Globus pallidus (tissue), 1 donor: ENCODE data around the gene HOXA10.

Experiments
- DNase-seq: peaks from one replicate; pipeline ENCODE4 v3.0.0-alpha.2; 2015; ENCODE audit warnings: low spot score

The HOXA10 gene

DNA sequence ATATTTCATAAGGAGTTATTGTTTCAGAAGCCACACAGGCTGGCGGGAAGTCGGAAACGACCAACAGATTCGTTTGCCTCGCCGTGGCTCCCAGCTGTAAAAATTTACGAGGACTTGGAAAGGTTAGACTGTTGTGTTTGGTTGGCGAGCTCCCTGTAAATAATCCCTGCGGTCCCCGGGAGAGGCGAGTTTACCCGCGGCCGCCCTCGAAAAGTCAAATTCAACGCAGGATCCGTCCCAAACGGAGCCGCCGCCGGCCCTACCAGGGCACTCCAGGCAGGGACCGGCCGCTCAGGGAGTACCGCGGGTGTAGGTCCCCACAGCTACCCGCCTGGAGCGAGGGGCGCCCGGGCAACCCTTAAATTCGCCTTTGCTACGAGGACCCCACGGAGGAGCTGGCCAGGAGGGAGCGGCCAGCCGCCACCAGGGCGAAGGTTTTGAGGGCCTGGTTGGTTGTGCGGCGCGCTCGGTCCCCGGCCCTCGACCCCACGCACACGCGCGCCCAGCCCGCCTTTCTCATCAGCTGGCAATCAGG is 8.1 kb downstream of the HOXA10 start:
- no peak for DNase-seq

GRCh38 chr7:27165089-27165995 is 8.8 kb downstream of the HOXA10 start, which contains the start of gene HOXA9:
Gene HOXA9, minus strand, starts transcription at chr7:27165537. Its CDS starts 80 bp downstream, at chr7:27165457.
- no peak for DNase-seq

- DNase-seq = no peak
These were observed 9.6 kb downstream of the HOXA10 start for GRCh38 chr7:27164367-27165088.

DNA sequence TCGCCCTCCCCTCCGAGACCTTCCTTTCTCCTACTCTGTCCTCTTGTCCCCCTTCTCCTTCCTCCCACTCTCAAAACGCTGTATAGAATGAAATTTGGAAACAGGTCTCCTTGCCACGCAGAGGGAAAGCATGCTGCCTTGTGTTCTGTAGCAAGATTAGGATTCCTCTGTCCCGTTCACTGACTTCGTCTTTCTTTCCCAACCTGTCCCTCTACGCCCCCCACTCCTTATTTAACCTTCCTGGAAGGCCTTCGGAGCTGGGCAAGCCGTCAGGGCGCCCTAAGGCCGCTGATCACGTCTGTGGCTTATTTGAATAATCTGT is 10.1 kb downstream of the HOXA10 start:
- DNase-seq = no peak

- no peak for DNase-seq
These were observed 10.7 kb downstream of the HOXA10 start for GRCh38 chr7:27163288-27164044.

GRCh38 chr7:27162561-27163287 is 11.4 kb downstream of the HOXA10 start:
- no peak for DNase-seq

GRCh38 chr7:27161721-27162560 is 12.2 kb downstream of the HOXA10 start:
- no peak for DNase-seq

DNA sequence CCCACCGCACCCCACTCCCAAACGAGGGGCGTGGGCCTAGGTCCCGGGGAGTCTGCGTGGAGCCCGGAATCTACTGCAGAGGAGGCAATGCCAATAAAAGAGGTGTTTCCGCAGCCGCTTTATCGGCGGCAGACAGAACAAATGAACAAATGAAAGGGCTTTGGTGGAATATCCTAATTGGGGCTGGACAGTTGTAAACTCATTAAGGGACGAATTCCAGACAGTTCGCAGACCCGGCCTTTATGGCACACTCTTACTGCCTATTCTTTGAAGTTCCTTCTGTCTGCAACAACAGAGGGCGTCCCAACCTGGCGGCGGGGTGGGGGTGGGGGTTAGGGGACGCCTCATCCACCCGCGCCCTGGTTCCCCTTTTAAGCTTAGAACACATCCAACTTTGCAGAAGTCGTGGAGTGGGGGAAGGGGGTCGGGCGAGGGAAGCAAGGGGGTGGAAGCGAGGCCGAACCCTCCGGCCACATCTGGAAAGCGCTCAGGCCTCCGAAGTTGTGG is 12.9 kb downstream of the HOXA10 start:
- peak; percentile 12 for DNase-seq

- DNase-seq = peak; percentile 57
These were observed 13.4 kb downstream of the HOXA10 start for GRCh38 chr7:27160546-27161213.

DNA sequence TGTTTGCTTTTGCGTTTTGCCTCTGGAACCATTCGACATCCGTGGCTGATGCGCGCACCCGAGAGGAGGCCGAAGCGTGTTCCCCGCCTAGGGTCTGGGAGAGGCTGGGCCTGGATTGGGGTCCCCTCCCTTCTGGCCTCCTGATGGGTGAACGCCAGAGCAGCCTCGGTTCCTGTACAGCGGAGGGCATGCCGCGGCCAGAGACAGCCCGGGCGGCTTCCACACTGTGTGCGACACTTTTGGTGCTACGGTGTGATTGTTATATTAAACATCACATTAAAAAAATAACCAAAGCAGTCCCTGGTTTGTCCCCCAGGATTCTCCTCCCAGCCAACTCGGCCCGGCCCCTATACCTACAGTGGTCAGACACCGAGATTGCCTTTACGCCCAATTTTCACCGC is 14.0 kb downstream of the HOXA10 start:
- DNase-seq = no peak

GRCh38 chr7:27159266-27160144 is 14.6 kb downstream of the HOXA10 start:
- no peak for DNase-seq

GRCh38 chr7:27158436-27159265 is 15.5 kb downstream of the HOXA10 start:
- no peak for DNase-seq

GRCh38 chr7:27157702-27158431 is 16.3 kb downstream of the HOXA10 start:
- DNase-seq = no peak

GRCh38 chr7:27156916-27157701 is 17.0 kb downstream of the HOXA10 start:
- DNase-seq = no peak

GRCh38 chr7:27156508-27156898 is 17.6 kb downstream of the HOXA10 start, which contains the start of gene HOXA7:
Gene HOXA7, minus strand, starts transcription at chr7:27156675. Its CDS starts 130 bp downstream, at chr7:27156545.
- no peak for DNase-seq

DNA sequence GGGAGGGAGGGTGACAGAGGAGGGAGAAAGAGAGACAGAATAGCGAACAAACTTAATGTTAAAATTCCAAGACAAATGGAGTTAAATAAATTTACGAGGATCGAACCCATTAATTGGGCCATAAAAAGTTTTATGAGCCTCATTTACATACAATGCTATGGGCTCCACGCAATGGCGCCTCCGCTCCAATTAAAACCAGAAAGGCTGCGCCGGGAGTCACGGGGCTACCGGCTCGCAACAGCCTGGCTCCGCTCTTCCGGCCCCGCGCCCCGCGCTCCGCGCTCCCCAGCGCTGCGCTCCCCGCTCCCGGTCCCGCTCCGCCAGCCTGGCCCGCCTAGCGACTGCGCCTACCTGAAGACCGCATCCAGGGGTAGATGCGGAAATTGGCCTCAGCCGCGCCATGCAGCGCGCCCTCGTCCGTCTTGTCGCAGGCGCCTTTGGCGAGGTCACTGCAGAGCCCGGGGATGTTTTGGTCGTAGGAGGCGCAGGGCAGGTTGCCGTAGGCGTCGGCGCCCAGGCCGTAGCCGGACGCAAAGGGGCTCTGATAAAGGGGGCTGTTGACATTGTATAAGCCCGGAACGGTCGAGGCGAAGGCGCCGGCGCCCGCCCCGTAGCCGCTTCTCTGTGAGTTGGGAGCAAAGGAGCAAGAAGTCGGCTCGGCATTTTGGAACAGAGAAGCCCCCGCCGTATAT is 18.2 kb downstream of the HOXA10 start:
- no peak for DNase-seq
